Measurements from ENCODE around the gene CYP19A1. TPM values are rescaled to one million over a fixed set of nuclear protein-coding genes. Genes with fewer than 3 reads are reported as not detected.
A peak's percentile ranks its signal among the peaks of the same experiment; 100 is the strongest.

Gene CYP19A1
- total and polyA plus RNA-seq, 2 donors (not counting 1 experiment from before 2014, with no cell fraction given) = not detected

GRCh38 chr15:51237816-51238215 is 100.6 kb downstream of the CYP19A1 start:
- CTCF ChIA-PET = no interaction called here
- no peaks in the 10 kb centered on the region for H3K79me2 ChIP-seq (ENCODE audit: control insufficient read depth, insufficient read depth, low read length)
- Mint-ChIP-seq H3K4me3 (no peak overlapping the region), H3K27ac (no peak overlapping the region), H3K9me3 (ENCODE audit: insufficient read depth) (no peaks in the 10 kb centered on the region), H3K27me3 (peaks cover 45% of the 10 kb centered on the region), H3K4me1 (peaks cover 8% of the 10 kb centered on the region)
- no peaks in the 10 kb centered on the region for H4K20me1 ChIP-seq (ENCODE audit: control insufficient read depth, insufficient read depth, low read length, poor library complexity, severe bottlenecking)
- no peak overlapping the region for H3K27ac ChIP-seq (ENCODE audit: low read length in 2 of 2)
- no peak overlapping the region for H3K4me3 ChIP-seq (ENCODE audit: control extremely low read depth in 1 of 5, extremely low read depth in 1 of 5, insufficient read depth in 1 of 5, low read depth in 2 of 5, low read length in 4 of 5)
- H3K36me3 ChIP-seq (replicated peaks in 1 of 2; ENCODE audit: control extremely low read depth in 1 of 2, control insufficient read depth in 1 of 2, extremely low read depth in 1 of 2, insufficient read depth in 2 of 2, low read length in 1 of 2) = no peaks in the 10 kb centered on the region
- H3K27me3 ChIP-seq (replicated peaks in 1 of 4; ENCODE audit: control extremely low read depth in 1 of 4, control insufficient read depth in 3 of 4, insufficient read depth in 4 of 4, low read length in 3 of 4) = peaks cover 0 to 12% (median 6%) of the 10 kb centered on the region in 4 experiments
- H3K4me1 ChIP-seq (ENCODE audit: control insufficient read depth in 2 of 2, insufficient read depth in 2 of 2, low read length in 2 of 2) = peaks cover 0 to 8% of the 10 kb centered on the region in 2 donors
- H3K9me3 ChIP-seq (ENCODE audit: control extremely low read depth in 1 of 3, control insufficient read depth in 2 of 3, insufficient read depth in 1 of 3, low read length in 2 of 3) = peaks cover 0 to 1% (median 0%) of the 10 kb centered on the region in 3 donors
- H3K9ac ChIP-seq (ENCODE audit: low read length) = no peak overlapping the region
- no peak for ATAC-seq (ENCODE audit: low read depth)
- intact Hi-C loops (cut with micrococcal nuclease) = no loop called here
- H2AFZ ChIP-seq (ENCODE audit: insufficient read depth, low read depth, low read length, poor library complexity, severe bottlenecking) = no peak overlapping the region
- no peak for DNase-seq
- TF ChIP-seq CTCF (IDR thresholded peaks at IDR 0.05) (no peak), EZH2 (IDR thresholded peaks at IDR 0.05; ENCODE audit: borderline replicate concordance, insufficient read depth, low read depth, low read length, poor library complexity, severe bottlenecking) (no peak)
- WGBS (ENCODE audit: insufficient coverage) = no CpG with 5 or more reads among the region's 3 CpGs
- H3K4me2 ChIP-seq (replicated peaks; ENCODE audit: low read depth, low read length, poor library complexity, severe bottlenecking) = no peak overlapping the region
- POLR2A ChIA-PET = no interaction called here

GRCh38 chr15:51234176-51234927 is 104.0 kb downstream of the CYP19A1 start:
- DNase-seq (peak; percentile 3), ATAC-seq (ENCODE audit: low read depth) (no peak)
- ChIA-PET CTCF (no interaction called here), POLR2A (no interaction called here)
- H3K9ac ChIP-seq (ENCODE audit: low read length) = no peak overlapping the region
- Mint-ChIP-seq H3K4me3 (no peak overlapping the region), H3K27me3 (peaks cover 25% of the 10 kb centered on the region), H3K9me3 (ENCODE audit: insufficient read depth) (no peaks in the 10 kb centered on the region), H3K4me1 (peaks cover 5% of the 10 kb centered on the region), H3K27ac (no peak overlapping the region)
- no peak overlapping the region for H2AFZ ChIP-seq (ENCODE audit: insufficient read depth, low read depth, low read length, poor library complexity, severe bottlenecking)
- no peak overlapping the region for H3K27ac ChIP-seq (ENCODE audit: low read length in 2 of 2)
- H3K4me2 ChIP-seq (replicated peaks; ENCODE audit: low read depth, low read length, poor library complexity, severe bottlenecking) = no peak overlapping the region
- intact Hi-C loops (cut with micrococcal nuclease) = no loop called here
- WGBS (ENCODE audit: insufficient coverage) = 26% methylated on average over 11 of the region's 14 CpGs
- H3K4me3 ChIP-seq (ENCODE audit: control extremely low read depth in 1 of 5, extremely low read depth in 1 of 5, insufficient read depth in 1 of 5, low read depth in 2 of 5, low read length in 4 of 5) = no peak overlapping the region
- no peak for TF ChIP-seq EZH2 (IDR thresholded peaks at IDR 0.05; ENCODE audit: borderline replicate concordance, insufficient read depth, low read depth, low read length, poor library complexity, severe bottlenecking)
- no peak for TF ChIP-seq CTCF (IDR thresholded peaks at IDR 0.05)
- peaks cover 0 to 10% (median 3%) of the 10 kb centered on the region in 4 experiments for H3K27me3 ChIP-seq (replicated peaks in 1 of 4; ENCODE audit: control extremely low read depth in 1 of 4, control insufficient read depth in 3 of 4, insufficient read depth in 4 of 4, low read length in 3 of 4)
- peaks cover 0 to 8% of the 10 kb centered on the region in 2 donors for H3K4me1 ChIP-seq (ENCODE audit: control insufficient read depth in 2 of 2, insufficient read depth in 2 of 2, low read length in 2 of 2)
- H4K20me1 ChIP-seq (ENCODE audit: control insufficient read depth, insufficient read depth, low read length, poor library complexity, severe bottlenecking) = no peaks in the 10 kb centered on the region
- H3K36me3 ChIP-seq (replicated peaks in 1 of 2; ENCODE audit: control extremely low read depth in 1 of 2, control insufficient read depth in 1 of 2, extremely low read depth in 1 of 2, insufficient read depth in 2 of 2, low read length in 1 of 2) = no peaks in the 10 kb centered on the region
- H3K9me3 ChIP-seq (ENCODE audit: control extremely low read depth in 1 of 3, control insufficient read depth in 2 of 3, insufficient read depth in 1 of 3, low read length in 2 of 3) = peaks cover 0 to 1% (median 0%) of the 10 kb centered on the region in 3 donors
- H3K79me2 ChIP-seq (ENCODE audit: control insufficient read depth, insufficient read depth, low read length) = no peaks in the 10 kb centered on the region
